ENCODE measurements around the gene APOA4. TPM values are rescaled to one million over a fixed set of nuclear protein-coding genes. Genes with fewer than 3 reads are reported as not detected.

The APOA4 gene
- total RNA-seq, 1 experiment from 2014 or later = not detected

- TF ChIP-seq POLR2AphosphoS5 (IDR thresholded peaks at IDR 0.05; ENCODE audit: low read depth, low read length) (no peak), REST (IDR thresholded peaks at IDR 0.05; ENCODE audit: insufficient read depth in 1 of 2, low read depth in 2 of 2, low read length in 1 of 2) (no peak), TCF7L2 (IDR thresholded peaks at IDR 0.05; ENCODE audit: low read depth, low read length) (no peak), SIN3A (IDR thresholded peaks at IDR 0.05; ENCODE audit: borderline replicate concordance, insufficient read depth, low read depth, low read length) (no peak), CTCF (IDR thresholded peaks at IDR 0.05) (no peak)
- no TSS peak for BruUV-seq (replicated peaks)
- in situ Hi-C loops (cut with HindIII; ENCODE audit: low pct_unique_long_range_greater_than_20kb, low sequenced_read_pairs) = no loop called here
- H3K27ac ChIP-seq (ENCODE audit: low read length) = no peak overlapping the region
- no peak for ATAC-seq
- H3K27me3 ChIP-seq (ENCODE audit: control insufficient read depth, insufficient read depth, low read length) = no peaks in the 10 kb centered on the region; the same call in 1 of the 2 replicates
- no peaks in the 10 kb centered on the region for H3K9me3 ChIP-seq (ENCODE audit: control insufficient read depth, insufficient read depth, low read depth, low read length)
- H3K36me3 ChIP-seq (ENCODE audit: control insufficient read depth, insufficient read depth, low read length) = no peaks in the 10 kb centered on the region
- intact Hi-C loops (cut with micrococcal nuclease; ENCODE audit: unreplicated experiment) = no loop called here
- no peak for DNase-seq (ENCODE audit: low read depth, low spot score)
- ChIA-PET POLR2A (no interaction called here), CTCF (no interaction called here)
- no peak overlapping the region for H3K4me3 ChIP-seq (ENCODE audit: low read depth in 2 of 2, low read length in 2 of 2)
- H3K4me1 ChIP-seq (ENCODE audit: control insufficient read depth, insufficient read depth, low read length) = no peaks in the 10 kb centered on the region
Measured at GRCh38 chr11:116800610-116801009, 22.5 kb downstream of the APOA4 start.

- no peaks in the 10 kb centered on the region for H3K36me3 ChIP-seq (ENCODE audit: control insufficient read depth, insufficient read depth, low read length)
- no peak overlapping the region for H3K27ac ChIP-seq (ENCODE audit: low read length)
- ATAC-seq (no peak), DNase-seq (ENCODE audit: low read depth, low spot score) (no peak)
- no TSS peak for BruUV-seq (replicated peaks)
- H3K4me3 ChIP-seq (ENCODE audit: low read depth in 2 of 2, low read length in 2 of 2) = no peak overlapping the region
- in situ Hi-C loops (cut with HindIII; ENCODE audit: low pct_unique_long_range_greater_than_20kb, low sequenced_read_pairs) = no loop called here
- CTCF ChIA-PET = no interaction called here
- H3K4me1 ChIP-seq (ENCODE audit: control insufficient read depth, insufficient read depth, low read length) = no peaks in the 10 kb centered on the region
- H3K27me3 ChIP-seq (ENCODE audit: control insufficient read depth, insufficient read depth, low read length) = no peaks in the 10 kb centered on the region; the same call in 1 of the 2 replicates
- POLR2A ChIA-PET = no interaction called here
- intact Hi-C loops (cut with micrococcal nuclease; ENCODE audit: unreplicated experiment) = no loop called here
- H3K9me3 ChIP-seq (ENCODE audit: control insufficient read depth, insufficient read depth, low read depth, low read length) = no peaks in the 10 kb centered on the region
- TF ChIP-seq TCF7L2 (IDR thresholded peaks at IDR 0.05; ENCODE audit: low read depth, low read length) (no peak), REST (IDR thresholded peaks at IDR 0.05; ENCODE audit: insufficient read depth in 1 of 2, low read depth in 2 of 2, low read length in 1 of 2) (no peak), SIN3A (IDR thresholded peaks at IDR 0.05; ENCODE audit: borderline replicate concordance, insufficient read depth, low read depth, low read length) (no peak), POLR2AphosphoS5 (IDR thresholded peaks at IDR 0.05; ENCODE audit: low read depth, low read length) (no peak), CTCF (IDR thresholded peaks at IDR 0.05) (no peak)
Measured at GRCh38 chr11:116798368-116798767, 24.7 kb downstream of the APOA4 start.

Data from Panc1 (cell line).